IMR-90 (cell line): ENCODE data around the gene INIP.

Experiments
- CTCF ChIP-seq: conservative IDR thresholded peaks from 2 replicates; pipeline ENCODE4 v1.5.1; 2012; ENCODE audit warnings: mild to moderate bottlenecking, low read depth, low read length, improper control_type of control experiment
- POLR2A ChIP-seq: IDR thresholded peaks from 2 replicates; pipeline ENCODE4 v1.6.1; 2012; ENCODE audit warnings: mild to moderate bottlenecking, low read depth, low read length

- TF ChIP-seq CTCF, result no peak
- TF ChIP-seq POLR2A, result peak; percentile 34; the same call in 1 of the 2 replicates
Observed at GRCh38 chr9:112750764-112751055, 32.8 kb upstream of the INIP start.
